Gastroesophageal sphincter (tissue), 3 donors: Measurements from ENCODE around the gene SAMMSON.
A peak's percentile ranks its signal among the peaks of the same experiment; 100 is the strongest.

Experiments used
- EP300 ChIP-seq: sonication (generic); formaldehyde crosslinking; IDR thresholded peaks from one replicate; pipeline ENCODE4 v1.6.1; 2017; ENCODE audit warnings: antibody characterized with exemption, mild to moderate bottlenecking
- POLR2A ChIP-seq, 2 donors: fragments of 450-650 bp; IDR thresholded peaks; one replicate each; pipeline ENCODE4 v1.6.1; 2017; ENCODE audit warnings: antibody characterized with exemption in 2 of 2, mild to moderate bottlenecking in 2 of 2, moderate library complexity in 1 of 2
- POLR2AphosphoS5 ChIP-seq: sonication (generic); formaldehyde crosslinking; IDR thresholded peaks from one replicate; pipeline ENCODE4 v1.6.1; 2017; ENCODE audit warnings: antibody characterized with exemption
- TF ChIP-seq, protein P1 (sequence below), 4 experiments: fragments of 200-600 bp in 2 of 4; fragments of 450-650 bp in 2 of 4; sonication (generic) in 1 of 4; IDR thresholded peaks; one replicate each; pipeline ENCODE4 v1.5.1; 2017 to 2019; ENCODE audit warnings: antibody characterized with exemption in 4 of 4, mild to moderate bottlenecking in 2 of 4, moderate library complexity in 2 of 4

DNA sequence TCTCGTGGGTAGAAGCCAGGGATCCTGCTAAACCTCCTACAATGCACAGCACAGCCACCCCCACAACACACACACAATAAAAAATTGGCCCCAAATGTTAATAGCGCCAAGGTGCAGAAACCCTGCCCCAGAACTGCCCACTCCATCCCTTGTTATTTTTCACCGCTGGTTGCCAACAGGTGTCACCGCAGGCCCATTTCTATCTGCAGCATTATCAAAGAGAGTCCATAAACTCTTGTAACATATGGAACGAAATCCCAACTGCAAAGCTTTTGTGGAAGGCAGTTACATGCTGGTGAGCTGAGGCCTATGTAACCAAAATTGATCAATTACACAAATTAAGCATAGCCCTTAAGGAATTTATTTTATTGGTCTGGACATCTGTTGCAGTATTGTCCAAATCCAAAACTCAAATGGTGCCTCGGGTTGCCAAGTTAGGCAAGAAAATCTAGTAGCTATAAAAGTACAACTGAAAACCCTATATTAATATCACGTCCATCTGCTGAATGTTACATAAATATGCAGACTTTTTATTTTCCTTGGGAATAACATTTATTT is 66.2 kb downstream of the SAMMSON start:
- TF ChIP-seq, protein P1, sequence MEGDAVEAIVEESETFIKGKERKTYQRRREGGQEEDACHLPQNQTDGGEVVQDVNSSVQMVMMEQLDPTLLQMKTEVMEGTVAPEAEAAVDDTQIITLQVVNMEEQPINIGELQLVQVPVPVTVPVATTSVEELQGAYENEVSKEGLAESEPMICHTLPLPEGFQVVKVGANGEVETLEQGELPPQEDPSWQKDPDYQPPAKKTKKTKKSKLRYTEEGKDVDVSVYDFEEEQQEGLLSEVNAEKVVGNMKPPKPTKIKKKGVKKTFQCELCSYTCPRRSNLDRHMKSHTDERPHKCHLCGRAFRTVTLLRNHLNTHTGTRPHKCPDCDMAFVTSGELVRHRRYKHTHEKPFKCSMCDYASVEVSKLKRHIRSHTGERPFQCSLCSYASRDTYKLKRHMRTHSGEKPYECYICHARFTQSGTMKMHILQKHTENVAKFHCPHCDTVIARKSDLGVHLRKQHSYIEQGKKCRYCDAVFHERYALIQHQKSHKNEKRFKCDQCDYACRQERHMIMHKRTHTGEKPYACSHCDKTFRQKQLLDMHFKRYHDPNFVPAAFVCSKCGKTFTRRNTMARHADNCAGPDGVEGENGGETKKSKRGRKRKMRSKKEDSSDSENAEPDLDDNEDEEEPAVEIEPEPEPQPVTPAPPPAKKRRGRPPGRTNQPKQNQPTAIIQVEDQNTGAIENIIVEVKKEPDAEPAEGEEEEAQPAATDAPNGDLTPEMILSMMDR (IDR thresholded peaks at IDR 0.05) = peak in 2 of 4 experiments; percentile 12 to 51
- TF ChIP-seq POLR2AphosphoS5 (no peak), EP300 (no peak), POLR2A (IDR thresholded peaks at IDR 0.05) (no peak)
